MM.1S (cell line): Measurements from ENCODE around the gene HSDL1.

ENCODE experiments used
- DNase-seq: peaks from one replicate; pipeline ENCODE4 v3.0.0-alpha.2; 2015
- H2AFZ ChIP-seq: fragments of 300-600 bp; sonication (generic); 2 replicates; pipeline ENCODE4 v1.6.0; 2016; ENCODE audit warnings: antibody characterized with exemption, low read length
- H3F3A ChIP-seq: fragments of 300-600 bp; sonication (generic); 2 replicates; pipeline ENCODE4 v1.6.1; 2016; ENCODE audit warnings: mild to moderate bottlenecking, antibody characterized with exemption, low read length, moderate library complexity, mixed read lengths; ENCODE audit not compliant: insufficient read depth
- H3K27ac ChIP-seq: fragments of 300-600 bp; sonication (generic); 2 replicates; pipeline ENCODE4 v1.5.1; 2016; ENCODE audit warnings: mild to moderate bottlenecking, low read length
- H3K27me3 ChIP-seq: fragments of 300-600 bp; sonication (generic); replicated peaks from 2 replicates; pipeline ENCODE4 v1.6.0; 2016; ENCODE audit warnings: low read length; ENCODE audit not compliant: insufficient read depth
- H3K36me3 ChIP-seq: fragments of 300-600 bp; sonication (generic); replicated peaks from 2 replicates; pipeline ENCODE4 v1.6.1; 2016; ENCODE audit warnings: mild to moderate bottlenecking, low read length, mixed read lengths; ENCODE audit not compliant: insufficient read depth
- H3K4me1 ChIP-seq: fragments of 300-600 bp; sonication (generic); 2 replicates; pipeline ENCODE4 v1.6.1; 2016; ENCODE audit warnings: low read length, mixed read lengths
- H3K4me2 ChIP-seq: fragments of 300-600 bp; sonication (generic); 2 replicates; pipeline ENCODE4 v1.6.0; 2016; ENCODE audit warnings: low read depth, low read length
- H3K4me3 ChIP-seq: fragments of 300-600 bp; sonication (generic); 2 replicates; pipeline ENCODE4 v1.5.1; 2016; ENCODE audit warnings: low read length, mixed read lengths
- H3K79me2 ChIP-seq: fragments of 300-600 bp; sonication (generic); 2 replicates; pipeline ENCODE4 v1.6.1; 2016; ENCODE audit warnings: mixed run types, low read length, mixed read lengths
- H3K9ac ChIP-seq: fragments of 300-600 bp; sonication (generic); 2 replicates; pipeline ENCODE4 v1.6.1; 2016; ENCODE audit warnings: low read length, mixed read lengths
- H3K9me2 ChIP-seq: fragments of 300-600 bp; sonication (generic); replicated peaks from 2 replicates; pipeline ENCODE4 v1.6.1; 2016; ENCODE audit warnings: mild to moderate bottlenecking, low read length, mixed read lengths; ENCODE audit not compliant: insufficient read depth
- H3K9me3 ChIP-seq: fragments of 300-600 bp; sonication (generic); replicated peaks from 2 replicates; pipeline ENCODE4 v1.6.1; 2016; ENCODE audit warnings: mild to moderate bottlenecking, low read length, mixed read lengths; ENCODE audit not compliant: insufficient read depth
- H4K20me1 ChIP-seq: fragments of 300-600 bp; sonication (generic); 2 replicates; pipeline ENCODE4 v1.6.1; 2016; ENCODE audit warnings: mild to moderate bottlenecking, low read length, moderate library complexity, mixed read lengths; ENCODE audit not compliant: insufficient read depth
- CTCF ChIP-seq: fragments of 300-600 bp; sonication (generic); IDR thresholded peaks from 2 replicates; pipeline ENCODE4 v1.5.1; 2016; ENCODE audit warnings: antibody characterized with exemption, low read length, mixed read lengths
- EZH2 ChIP-seq: fragments of 300-600 bp; sonication (generic); optimal IDR thresholded peaks from 2 replicates; pipeline ENCODE3; 2017; ENCODE audit warnings: low read depth, mild to moderate bottlenecking, antibody characterized with exemption, low read length, mixed read lengths
- EZH2phosphoT487 ChIP-seq: fragments of 300-600 bp; sonication (generic); IDR thresholded peaks from 2 replicates; pipeline ENCODE4 v1.6.1; 2018; ENCODE audit warnings: antibody characterized with exemption, low read length

Gene HSDL1

GRCh38 chr16:84175350-84176081, 30.5 kb upstream of the HSDL1 start:
- TF ChIP-seq CTCF, result peak; percentile 74
- TF ChIP-seq EZH2phosphoT487, result no peak
- no peak for TF ChIP-seq EZH2
- no peaks in the 10 kb centered on the region for H3K9me3 ChIP-seq
- H3K4me2 ChIP-seq, result peak overlapping the region; percentile 68
- H2AFZ ChIP-seq, result peak overlapping the region; percentile 30; the same call in 1 of the 2 replicates
- no peaks in the 10 kb centered on the region for H3F3A ChIP-seq
- H3K4me1 ChIP-seq, result peaks cover 12% of the 10 kb centered on the region; the same call in 1 of the 2 replicates
- DNase-seq, result peak; percentile 39
- no peaks in the 10 kb centered on the region for H3K9me2 ChIP-seq
- H3K36me3 ChIP-seq, result no peaks in the 10 kb centered on the region
- peak overlapping the region; percentile 80 for H3K27ac ChIP-seq
- H3K4me3 ChIP-seq, result peak overlapping the region; percentile 30; the same call in 1 of the 2 replicates
- no peaks in the 10 kb centered on the region for H4K20me1 ChIP-seq
- H3K27me3 ChIP-seq, result no peaks in the 10 kb centered on the region
- peak overlapping the region; percentile 69 for H3K9ac ChIP-seq
- H3K79me2 ChIP-seq, result no peaks in the 10 kb centered on the region

- H3K9me3 ChIP-seq, result no peaks in the 10 kb centered on the region
- H3K36me3 ChIP-seq, result no peaks in the 10 kb centered on the region
- H3K4me2 ChIP-seq, result no peak overlapping the region
- no peak for DNase-seq
- peaks cover 12% of the 10 kb centered on the region; the same call in 1 of the 2 replicates for H3K4me1 ChIP-seq
- H3F3A ChIP-seq, result no peaks in the 10 kb centered on the region
- no peaks in the 10 kb centered on the region for H4K20me1 ChIP-seq
- H3K9ac ChIP-seq, result no peak overlapping the region
- H3K79me2 ChIP-seq, result no peaks in the 10 kb centered on the region
- H3K27ac ChIP-seq, result no peak overlapping the region
- H3K27me3 ChIP-seq, result no peaks in the 10 kb centered on the region
- no peaks in the 10 kb centered on the region for H3K9me2 ChIP-seq
- no peak overlapping the region for H2AFZ ChIP-seq
- H3K4me3 ChIP-seq, result no peak overlapping the region
- TF ChIP-seq EZH2 (no peak), EZH2phosphoT487 (no peak), CTCF (no peak)
These were observed 29.4 kb upstream of the HSDL1 start for GRCh38 chr16:84174396-84174795.

- Histone ChIP-seq H3K27me3 (no peaks in the 10 kb centered on the region), H3K9me2 (no peaks in the 10 kb centered on the region), H4K20me1 (no peaks in the 10 kb centered on the region), H3K36me3 (no peaks in the 10 kb centered on the region), H3K9ac (no peak overlapping the region), H3K79me2 (no peaks in the 10 kb centered on the region), H3K4me2 (no peak overlapping the region), H2AFZ (no peak overlapping the region), H3F3A (no peaks in the 10 kb centered on the region), H3K4me3 (no peak overlapping the region), H3K4me1 (no peaks in the 10 kb centered on the region), H3K27ac (no peak overlapping the region), H3K9me3 (no peaks in the 10 kb centered on the region)
- DNase-seq, result no peak
- TF ChIP-seq EZH2phosphoT487 (no peak), CTCF (no peak), EZH2 (no peak)
These were observed 24.9 kb upstream of the HSDL1 start for GRCh38 chr16:84169765-84170310.
